ENCODE results near the gene FMN1. TPM values are rescaled to one million over a fixed set of nuclear protein-coding genes. Genes with fewer than 3 reads are reported as not detected.

FMN1 gene
- total RNA-seq, 1 donor from 2014 or later = 20.1 TPM

DNA sequence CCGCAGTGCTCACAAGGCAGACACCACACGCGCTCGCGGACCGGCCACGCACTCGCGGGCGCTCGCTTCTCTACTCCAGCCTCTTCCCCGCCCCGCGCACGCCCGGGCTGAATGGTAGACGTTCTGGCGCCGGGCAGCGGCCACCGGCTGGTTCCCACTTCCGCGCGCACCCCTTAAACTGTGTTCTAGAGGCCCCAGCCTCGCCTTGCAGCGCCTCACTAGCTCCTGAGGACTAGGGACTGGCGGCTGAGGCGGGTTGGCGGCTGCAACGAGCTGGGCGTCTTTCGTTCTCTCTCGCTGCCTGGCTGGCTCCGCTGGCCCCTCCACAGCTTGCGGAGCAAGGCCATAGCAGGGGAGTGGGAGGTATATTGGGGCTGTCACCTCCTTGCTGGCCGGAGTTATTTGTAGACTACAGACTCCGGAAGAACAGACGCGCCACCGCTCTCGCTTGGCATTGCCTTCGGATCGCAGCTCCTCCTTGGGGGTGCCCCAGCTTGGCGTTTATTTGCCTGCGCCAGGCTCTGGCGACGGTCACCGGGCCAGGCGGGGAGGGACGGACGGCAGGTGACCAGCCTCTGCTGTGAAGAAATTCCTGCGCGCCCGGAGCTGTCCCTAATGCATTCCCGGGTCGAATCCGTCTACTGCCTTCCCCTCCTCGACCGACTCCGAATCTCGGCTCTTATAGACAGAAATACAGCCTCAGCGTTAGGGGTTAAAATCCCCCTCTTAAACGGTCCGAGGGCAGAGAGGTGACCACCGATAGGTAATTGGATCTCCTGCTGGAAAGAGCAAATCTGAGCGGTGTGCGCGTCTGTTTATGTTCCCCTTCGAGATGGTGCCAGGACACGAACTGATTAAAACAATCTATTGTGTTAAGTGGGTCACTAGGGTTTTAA lies 475.4 kb downstream of the FMN1 start:
- intact Hi-C loops (cut with DNase I) = loop anchor here (10.0 kb wide), 1 partner anchor 106 kb away; no protein-coding TSS in a partner anchor
- H3K27me3 ChIP-seq = no peaks in the 10 kb centered on the region
- no peak for DNase-seq (ENCODE audit: extremely low spot score in 2 of 2)
- peak overlapping the region; percentile 51 to 59 for H3K4me3 ChIP-seq
- TF ChIP-seq POLR2A (IDR thresholded peaks at IDR 0.05) (no peak), POLR2AphosphoS5 (IDR thresholded peaks at IDR 0.05; ENCODE audit: insufficient read depth in 1 of 2, low read depth in 1 of 2) (peak in 1 of 2 donors; percentile 22)
- TF ChIP-seq, protein P1, sequence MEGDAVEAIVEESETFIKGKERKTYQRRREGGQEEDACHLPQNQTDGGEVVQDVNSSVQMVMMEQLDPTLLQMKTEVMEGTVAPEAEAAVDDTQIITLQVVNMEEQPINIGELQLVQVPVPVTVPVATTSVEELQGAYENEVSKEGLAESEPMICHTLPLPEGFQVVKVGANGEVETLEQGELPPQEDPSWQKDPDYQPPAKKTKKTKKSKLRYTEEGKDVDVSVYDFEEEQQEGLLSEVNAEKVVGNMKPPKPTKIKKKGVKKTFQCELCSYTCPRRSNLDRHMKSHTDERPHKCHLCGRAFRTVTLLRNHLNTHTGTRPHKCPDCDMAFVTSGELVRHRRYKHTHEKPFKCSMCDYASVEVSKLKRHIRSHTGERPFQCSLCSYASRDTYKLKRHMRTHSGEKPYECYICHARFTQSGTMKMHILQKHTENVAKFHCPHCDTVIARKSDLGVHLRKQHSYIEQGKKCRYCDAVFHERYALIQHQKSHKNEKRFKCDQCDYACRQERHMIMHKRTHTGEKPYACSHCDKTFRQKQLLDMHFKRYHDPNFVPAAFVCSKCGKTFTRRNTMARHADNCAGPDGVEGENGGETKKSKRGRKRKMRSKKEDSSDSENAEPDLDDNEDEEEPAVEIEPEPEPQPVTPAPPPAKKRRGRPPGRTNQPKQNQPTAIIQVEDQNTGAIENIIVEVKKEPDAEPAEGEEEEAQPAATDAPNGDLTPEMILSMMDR (IDR thresholded peaks at IDR 0.05) = no peak
- peaks cover 14% of the 10 kb centered on the region for H3K4me1 ChIP-seq
- no peaks in the 10 kb centered on the region for H3K36me3 ChIP-seq
- H3K9me3 ChIP-seq = no peaks in the 10 kb centered on the region
- peak overlapping the region; percentile 90 for H3K27ac ChIP-seq

DNA sequence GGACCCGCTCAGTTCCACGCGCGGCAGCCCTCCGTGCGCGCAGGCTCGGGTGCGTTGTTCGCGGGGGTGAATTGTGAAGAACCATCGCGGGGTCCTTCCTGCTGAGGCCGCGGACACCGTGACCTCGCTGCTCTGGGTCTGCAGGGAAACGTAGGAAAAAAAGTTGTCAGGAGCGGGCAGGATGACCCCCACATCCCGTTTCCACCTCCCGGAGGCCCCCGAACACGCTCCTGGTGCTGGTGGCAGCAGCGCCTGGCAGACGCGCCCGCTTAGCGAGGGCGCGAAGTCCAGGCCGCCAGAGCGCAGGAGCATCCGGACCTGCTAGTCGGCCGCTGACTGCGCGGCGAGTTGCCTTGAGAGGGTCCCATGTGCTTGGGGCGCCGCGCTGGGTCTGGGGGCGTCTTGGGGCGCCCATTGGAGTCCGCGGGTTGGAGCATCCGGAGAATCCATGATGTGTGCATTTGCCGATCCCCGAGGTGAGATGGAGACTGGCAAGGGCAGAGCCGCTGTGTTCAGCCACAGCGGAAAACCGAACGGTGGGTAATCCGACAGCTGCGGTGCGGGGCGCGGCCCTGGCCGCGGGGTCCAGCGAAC lies 476.2 kb downstream of the FMN1 start:
- TF ChIP-seq, protein P1 (IDR thresholded peaks at IDR 0.05) = no peak
- no peak for TF ChIP-seq POLR2A (IDR thresholded peaks at IDR 0.05)
- peak in 1 of 2 donors; percentile 23 for TF ChIP-seq POLR2AphosphoS5 (IDR thresholded peaks at IDR 0.05; ENCODE audit: insufficient read depth in 1 of 2, low read depth in 1 of 2)
- Histone ChIP-seq H3K4me3 (peak overlapping the region; percentile 51 to 59), H3K27ac (peak overlapping the region; percentile 90), H3K36me3 (no peaks in the 10 kb centered on the region), H3K27me3 (no peaks in the 10 kb centered on the region), H3K4me1 (peaks cover 14% of the 10 kb centered on the region), H3K9me3 (no peaks in the 10 kb centered on the region)
- DNase-seq (ENCODE audit: extremely low spot score in 2 of 2) = no peak
- intact Hi-C loops (cut with DNase I) = loop anchor here (10.0 kb wide), 1 partner anchor 106 kb away; no protein-coding TSS in a partner anchor

DNA sequence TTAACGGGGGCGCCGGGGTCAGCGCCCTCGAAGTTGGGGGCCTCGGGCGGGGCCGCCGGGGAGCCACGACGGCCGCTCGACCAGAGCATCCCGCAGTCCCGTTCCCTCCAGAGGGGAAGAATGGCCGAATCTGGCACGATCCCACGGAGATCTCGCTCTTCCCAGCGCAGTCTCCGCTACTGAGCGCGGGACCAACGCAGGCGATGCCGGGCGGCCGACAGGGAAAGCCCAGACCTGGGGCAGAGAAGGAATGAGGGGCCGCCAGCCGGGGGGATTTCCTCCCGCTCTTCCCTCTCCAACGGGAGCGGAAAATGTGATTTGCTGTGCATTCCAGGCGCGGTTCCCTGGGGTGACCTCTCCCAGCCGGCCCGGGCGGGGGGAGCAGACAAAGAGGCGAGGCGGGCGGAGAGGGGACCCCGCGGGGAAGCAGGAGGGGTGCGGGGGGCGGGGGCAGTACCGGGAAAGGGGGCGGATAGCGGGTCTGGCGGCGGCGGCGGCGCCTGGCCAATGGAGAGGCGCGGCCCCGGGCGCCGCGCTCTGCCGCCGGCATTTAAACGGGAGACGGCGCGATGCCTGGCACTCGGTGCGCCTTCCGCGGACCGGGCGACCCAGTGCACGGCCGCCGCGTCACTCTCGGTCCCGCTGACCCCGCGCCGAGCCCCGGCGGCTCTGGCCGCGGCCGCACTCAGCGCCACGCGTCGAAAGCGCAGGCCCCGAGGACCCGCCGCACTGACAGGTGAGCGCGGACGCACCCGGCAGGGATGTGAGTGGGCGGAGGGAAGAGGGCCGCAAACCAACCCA lies 476.9 kb downstream of the FMN1 start, which contains the start of gene GREM1:
Gene GREM1 (plus strand): TSS at position 579 of the 801 bp plus-strand sequence. CDS start 12,687 bp downstream, outside the sequence.
- intact Hi-C loops (cut with DNase I) = loop anchor here (10.0 kb wide), 1 partner anchor 107 kb away; no protein-coding TSS in a partner anchor
- peaks cover 14% of the 10 kb centered on the region for H3K4me1 ChIP-seq
- no peaks in the 10 kb centered on the region for H3K9me3 ChIP-seq
- TF ChIP-seq, protein P1 (IDR thresholded peaks at IDR 0.05) = no peak
- TF ChIP-seq POLR2AphosphoS5 (IDR thresholded peaks at IDR 0.05; ENCODE audit: insufficient read depth in 1 of 2, low read depth in 1 of 2) (peak in 1 of 2 donors; percentile 73), POLR2A (IDR thresholded peaks at IDR 0.05) (peak in 1 of 2 donors; percentile 47)
- H3K4me3 ChIP-seq = peak within 1 kb of the TSS; percentile 51 to 59
- no peaks in the 10 kb centered on the region for H3K27me3 ChIP-seq
- peak within 1 kb of the TSS; percentile 90 for H3K27ac ChIP-seq
- H3K36me3 ChIP-seq = no peaks in the 10 kb centered on the region
- DNase-seq (ENCODE audit: extremely low spot score in 2 of 2) = no peak

DNA sequence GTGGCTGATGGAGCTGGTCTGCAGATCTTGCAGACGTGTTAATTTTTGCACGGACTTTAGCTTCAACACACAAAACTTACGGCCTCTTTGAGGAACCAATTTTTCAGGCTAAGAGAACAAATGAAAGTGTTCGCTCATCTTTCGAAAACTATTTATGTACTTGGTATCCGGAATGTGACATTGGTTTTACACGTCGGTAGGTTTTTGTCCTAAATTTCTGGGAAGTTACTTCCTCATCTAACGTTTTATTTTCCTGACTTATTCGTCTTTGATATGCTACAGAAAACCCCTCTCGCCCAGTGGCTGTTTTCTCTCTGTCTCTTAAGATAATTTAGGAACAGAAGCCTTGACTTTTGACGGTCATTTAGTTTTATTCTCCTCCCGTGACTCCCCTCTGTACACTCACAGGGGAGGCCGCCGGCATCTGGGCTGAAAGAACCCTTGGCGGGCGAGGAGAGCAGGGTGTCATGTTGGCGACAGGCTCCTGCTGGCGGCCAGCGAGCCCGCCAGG lies 477.5 kb downstream of the FMN1 start:
- peak overlapping the region; percentile 90 for H3K27ac ChIP-seq
- TF ChIP-seq POLR2A (IDR thresholded peaks at IDR 0.05) (no peak), POLR2AphosphoS5 (IDR thresholded peaks at IDR 0.05; ENCODE audit: insufficient read depth in 1 of 2, low read depth in 1 of 2) (no peak)
- TF ChIP-seq, protein P1 (IDR thresholded peaks at IDR 0.05) = no peak
- peak overlapping the region; percentile 51 to 59 for H3K4me3 ChIP-seq
- no peaks in the 10 kb centered on the region for H3K9me3 ChIP-seq
- no peaks in the 10 kb centered on the region for H3K27me3 ChIP-seq
- H3K4me1 ChIP-seq = peaks cover 14% of the 10 kb centered on the region
- DNase-seq (ENCODE audit: extremely low spot score in 2 of 2) = no peak
- H3K36me3 ChIP-seq = no peaks in the 10 kb centered on the region
- intact Hi-C loops (cut with DNase I) = loop anchor here (10.0 kb wide), 1 partner anchor 108 kb away; no protein-coding TSS in a partner anchor

Data from vagina (tissue), 2 donors.